Activated CD8-positive, alpha-beta memory T cell treated with anti-CD3 and anti-CD28 coated beads, Interleukin-2, amount 50 U/mL, for 24 hours (primary cell): ENCODE results near the gene FRRS1L.

Experiments
- DNase-seq: peaks from one replicate; pipeline ENCODE4 v3.0.0-alpha.2; 2020; ENCODE audit errors: extremely low read depth

The FRRS1L gene

GRCh38 chr9:109107402-109108240, 59.4 kb downstream of the FRRS1L start:
- no peak for DNase-seq

DNA sequence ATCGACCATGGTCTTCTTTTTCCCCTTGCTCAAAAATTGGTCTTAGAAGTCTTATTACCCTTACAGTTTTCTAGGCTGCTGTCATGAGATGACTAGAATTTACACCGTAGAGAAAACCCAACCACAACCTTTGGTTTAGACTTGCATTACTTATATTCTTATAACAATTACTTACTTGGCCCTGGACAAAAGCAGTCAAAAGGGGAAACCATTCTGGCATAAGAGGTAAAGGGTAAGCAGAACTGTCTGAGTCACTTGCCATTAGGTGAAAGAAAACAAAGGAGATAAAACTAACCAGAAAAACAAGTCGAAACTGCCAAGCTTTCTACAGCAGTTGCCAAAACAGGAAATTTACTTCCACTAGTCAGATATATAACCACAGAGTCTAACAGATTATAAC, 65.2 kb downstream of the FRRS1L start:
- DNase-seq, result no peak

GRCh38 chr9:109101202-109101595, 65.8 kb downstream of the FRRS1L start:
- DNase-seq, result no peak

DNA sequence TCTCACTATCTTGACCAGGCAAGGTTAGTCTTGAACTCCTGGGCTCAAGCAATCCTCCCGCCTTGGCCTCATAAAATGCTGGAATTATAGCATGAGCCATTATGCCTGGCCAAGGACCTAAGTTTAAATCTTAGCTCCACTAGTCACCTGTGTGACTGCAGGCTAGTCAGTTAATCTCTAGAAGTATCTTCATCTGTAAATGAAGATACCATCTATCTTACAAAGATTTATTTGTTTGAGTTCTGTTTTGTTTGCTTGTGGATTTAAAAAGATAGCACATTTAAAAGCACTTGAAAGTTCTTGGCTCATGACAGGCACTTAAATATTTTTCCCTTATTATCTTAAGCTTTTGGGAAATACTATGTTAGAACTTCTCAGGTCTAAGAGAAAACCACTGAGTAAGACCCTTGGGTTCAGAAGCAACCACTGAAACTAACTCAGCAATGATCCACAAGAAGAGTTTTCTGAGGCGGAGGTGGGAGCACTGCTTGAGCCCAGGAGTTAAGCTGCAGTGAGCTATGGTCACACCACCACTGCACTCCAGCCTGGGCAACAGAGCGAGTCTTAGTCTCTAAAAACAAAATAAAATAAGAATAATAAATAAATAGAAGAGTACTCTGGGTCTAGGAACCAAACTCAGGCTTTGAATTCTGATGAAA, 66.4 kb downstream of the FRRS1L start:
- DNase-seq, result no peak

GRCh38 chr9:109098960-109099308, 68.1 kb downstream of the FRRS1L start:
- DNase-seq, result no peak

DNA sequence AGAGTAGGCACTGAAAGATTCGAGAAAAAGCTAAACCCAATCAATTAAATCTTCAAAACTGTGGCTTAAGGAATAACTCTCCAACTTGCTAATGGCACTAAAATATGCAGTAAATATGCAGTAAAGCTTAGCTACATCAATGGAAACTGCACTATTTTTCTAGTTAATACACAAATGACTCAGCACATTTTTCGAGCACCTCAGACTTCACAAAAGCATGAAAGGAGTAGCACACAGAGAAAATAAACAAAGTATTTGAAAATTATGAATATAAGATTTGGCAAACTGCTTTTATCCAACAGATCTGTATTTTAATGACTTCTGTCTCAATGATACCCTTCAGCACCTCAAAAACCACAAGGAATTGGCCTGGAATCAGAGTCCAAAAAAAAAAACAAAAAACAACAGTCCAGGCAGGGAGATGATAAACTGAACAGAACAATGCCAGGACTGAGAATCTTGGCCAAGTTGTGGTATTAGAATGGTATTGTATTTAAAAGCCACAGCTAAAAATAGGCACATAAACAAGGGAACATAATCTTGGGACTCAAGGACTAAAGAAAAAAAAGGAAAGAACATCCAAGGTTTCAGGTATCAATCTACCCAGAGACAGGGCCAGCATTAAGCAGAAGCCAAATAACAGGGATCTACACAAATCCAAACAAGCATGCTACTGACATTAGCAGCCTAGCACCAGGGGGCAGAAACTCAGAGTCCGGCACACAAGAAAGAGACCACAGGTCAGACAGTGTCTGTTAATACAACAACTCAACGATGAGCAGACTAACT, 68.7 kb downstream of the FRRS1L start:
- no peak for DNase-seq

DNA sequence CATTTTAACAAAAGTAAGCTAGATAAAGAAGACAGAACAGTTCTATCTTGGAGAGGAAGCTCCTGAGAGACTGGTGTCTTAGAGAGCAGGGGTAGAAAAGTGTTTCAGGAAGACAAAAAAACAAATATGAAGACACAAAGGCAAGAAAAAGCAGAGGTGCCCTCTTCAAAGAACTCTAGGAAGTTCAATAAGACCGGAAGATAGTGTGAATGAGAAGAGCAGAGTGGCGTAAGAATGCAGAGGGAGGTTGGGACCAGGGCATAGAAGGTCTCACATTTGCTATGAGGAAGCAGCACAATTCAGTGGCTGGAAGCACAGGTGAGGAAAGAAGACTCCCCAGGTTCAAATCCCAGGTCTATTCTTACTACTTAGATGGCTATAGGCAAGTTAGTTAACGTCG, 69.9 kb downstream of the FRRS1L start:
- DNase-seq, result no peak

DNA sequence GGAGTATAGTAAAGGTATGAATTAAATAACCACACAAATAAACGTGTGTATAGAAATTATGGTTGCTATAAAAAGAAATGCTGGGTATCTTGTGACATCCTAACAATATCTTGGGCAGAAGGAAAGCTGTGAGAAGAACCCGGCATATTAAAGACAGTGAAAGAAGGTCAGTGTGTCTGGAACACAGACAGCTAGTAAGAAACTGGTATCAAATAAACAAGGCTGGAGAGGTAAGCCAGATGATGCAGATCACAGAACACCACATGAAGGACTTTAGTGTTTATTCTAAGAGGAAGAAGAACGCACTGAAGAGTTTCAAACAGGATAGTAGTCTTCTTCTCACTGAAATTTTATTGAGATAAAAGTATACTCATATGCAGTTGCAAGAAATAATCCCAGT, 71.7 kb downstream of the FRRS1L start:
- no peak for DNase-seq

DNA sequence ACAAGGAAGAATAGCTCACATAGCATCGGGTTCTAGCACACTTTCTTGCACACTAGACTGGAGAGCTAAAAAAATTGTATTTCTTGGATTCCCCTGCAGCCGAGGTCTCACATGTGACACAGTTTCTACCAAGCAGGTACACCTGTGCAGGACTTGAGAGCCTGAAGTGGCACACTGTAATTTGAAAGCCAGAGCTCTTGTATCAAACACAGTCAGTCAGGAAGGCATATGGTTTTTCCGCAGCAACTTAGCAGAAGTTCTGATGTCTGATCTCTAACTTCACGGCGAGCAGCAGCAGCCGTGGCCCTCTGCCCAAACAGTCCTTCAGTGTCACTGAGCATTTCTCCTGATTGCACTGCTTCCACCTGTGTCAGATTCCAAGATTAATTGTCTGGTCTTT, 72.8 kb downstream of the FRRS1L start:
- DNase-seq, result no peak

DNA sequence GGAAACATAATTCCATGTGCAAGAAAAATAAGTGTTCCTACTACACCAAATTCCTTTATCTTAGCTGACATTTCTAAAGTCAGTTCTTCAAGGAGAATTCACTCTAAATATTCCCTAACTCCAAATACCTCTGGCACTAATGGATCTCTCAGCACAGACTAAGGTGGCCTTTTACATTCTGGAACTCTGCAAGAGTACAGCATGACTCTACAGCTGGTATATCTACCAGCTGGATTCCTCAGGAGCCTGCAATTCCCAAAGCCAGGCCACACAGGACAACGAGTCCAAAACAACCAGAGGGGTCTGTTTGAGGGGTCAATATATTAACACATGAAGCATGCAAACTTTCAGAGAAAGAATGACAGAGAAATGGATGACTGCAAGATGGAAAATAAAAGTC, 74.5 kb downstream of the FRRS1L start:
- DNase-seq, result no peak

DNA sequence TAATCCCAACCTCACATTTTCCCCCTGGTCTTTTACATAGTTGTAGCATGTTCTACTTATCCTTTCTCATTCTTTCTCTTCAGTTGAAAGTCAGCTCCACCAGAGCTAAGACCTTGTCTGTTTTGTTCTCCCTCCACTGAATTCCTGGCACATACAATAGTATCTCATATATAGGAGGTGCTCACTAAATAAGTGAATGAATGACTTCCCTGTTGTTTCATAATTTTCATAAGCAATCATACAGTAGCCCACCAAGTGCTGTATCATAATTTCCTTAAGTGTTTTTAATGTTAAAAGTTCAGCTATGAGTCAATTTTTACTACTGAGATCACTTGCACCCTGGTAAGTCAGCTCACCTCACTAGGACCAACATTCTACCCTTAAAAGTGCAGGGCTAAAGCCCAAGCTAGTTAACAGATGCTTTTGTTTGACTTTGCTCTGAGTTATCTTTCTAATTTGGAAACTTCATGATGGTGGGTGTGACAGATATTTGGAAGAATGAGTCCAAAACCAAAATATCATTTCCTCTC, 74.9 kb downstream of the FRRS1L start:
- DNase-seq, result no peak

DNA sequence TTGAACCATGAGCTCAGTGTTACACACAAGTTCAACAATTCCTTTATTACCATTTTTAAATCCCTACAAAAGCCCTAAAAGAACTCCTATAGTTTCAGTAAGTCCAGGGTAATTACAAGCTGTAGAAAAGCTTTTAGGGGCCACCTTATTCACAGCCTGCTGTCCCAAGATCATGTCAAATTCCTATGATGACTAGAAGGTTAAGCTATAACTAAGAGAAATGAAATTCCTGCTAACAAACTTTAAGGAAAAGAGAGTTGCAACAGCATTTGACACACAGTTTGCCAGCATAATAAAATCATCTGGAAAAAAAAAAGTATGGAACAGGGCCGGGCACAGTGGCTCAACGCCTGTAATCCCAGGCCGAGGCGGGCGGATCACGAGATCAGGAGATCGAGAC, 78.8 kb downstream of the FRRS1L start:
- no peak for DNase-seq

- no peak for DNase-seq
Observed at GRCh38 chr9:109087795-109088194, 79.3 kb downstream of the FRRS1L start.

- DNase-seq, result no peak
Observed at GRCh38 chr9:109086221-109086620, 80.8 kb downstream of the FRRS1L start.

- no peak for DNase-seq
Observed at GRCh38 chr9:109085510-109085909, 81.5 kb downstream of the FRRS1L start.

GRCh38 chr9:109083813-109084405, 83.1 kb downstream of the FRRS1L start:
- DNase-seq, result no peak

DNA sequence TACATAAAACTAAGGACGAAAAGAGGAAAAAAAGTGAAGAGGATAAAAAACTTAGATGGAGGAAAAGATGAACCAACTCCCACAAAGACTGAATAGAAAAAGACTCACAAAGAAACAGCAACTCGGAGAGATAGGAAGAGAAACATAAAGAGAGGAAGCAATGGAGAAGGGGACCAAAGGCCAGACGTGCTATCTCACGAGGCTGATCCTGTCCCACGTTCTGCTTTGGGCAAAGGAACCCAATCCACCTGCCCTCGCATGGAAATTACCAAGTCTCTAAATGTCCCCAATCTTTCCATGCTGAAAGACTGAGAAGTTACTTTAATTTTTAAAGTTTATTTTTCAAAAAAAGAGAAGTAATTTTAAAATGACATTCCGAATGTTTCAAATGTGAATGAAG, 83.9 kb downstream of the FRRS1L start:
- no peak for DNase-seq

- DNase-seq, result no peak
Observed at GRCh38 chr9:109082091-109082620, 84.9 kb downstream of the FRRS1L start.
